Fibroblast of skin of left biceps (primary cell): ENCODE results near the gene ARMH2.
"Not testable (repeated sequence)": the region's sequence is repeated elsewhere in the genome, so short reads cannot be mapped to it uniquely, and the experiment has no call there.

Experiments used
- DNase-seq, 2 experiments: peaks; one replicate each; pipeline ENCODE4 v3.0.0-alpha.2; 2013; ENCODE audit warnings: low read depth in 2 of 2

Gene ARMH2

GRCh38 chr6:24764833-24765828, 33.6 kb downstream of the ARMH2 start:
- DNase-seq: not testable (repeated sequence)

GRCh38 chr6:24763578-24763977, 35.1 kb downstream of the ARMH2 start:
- DNase-seq: no peak

DNA sequence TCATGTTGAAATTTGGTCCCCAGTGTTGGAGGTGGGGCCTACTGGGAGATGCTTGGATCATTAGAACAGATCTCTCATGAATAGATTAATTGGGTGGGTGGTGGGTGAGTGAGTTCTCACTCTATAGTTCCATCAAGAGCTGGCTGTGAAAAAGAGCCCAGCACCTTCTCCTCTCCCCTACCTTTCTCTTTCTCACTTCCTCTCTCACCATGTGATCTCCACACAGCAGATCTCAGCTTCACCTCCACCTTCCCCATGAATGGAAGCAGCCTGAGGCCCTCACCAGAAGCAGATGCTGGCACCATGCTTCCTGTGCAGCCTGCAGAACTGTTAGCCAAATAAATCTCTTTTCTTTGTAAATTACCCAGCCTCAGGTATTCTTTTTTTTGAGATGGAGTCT, 36.9 kb downstream of the ARMH2 start:
- no peak for DNase-seq

DNA sequence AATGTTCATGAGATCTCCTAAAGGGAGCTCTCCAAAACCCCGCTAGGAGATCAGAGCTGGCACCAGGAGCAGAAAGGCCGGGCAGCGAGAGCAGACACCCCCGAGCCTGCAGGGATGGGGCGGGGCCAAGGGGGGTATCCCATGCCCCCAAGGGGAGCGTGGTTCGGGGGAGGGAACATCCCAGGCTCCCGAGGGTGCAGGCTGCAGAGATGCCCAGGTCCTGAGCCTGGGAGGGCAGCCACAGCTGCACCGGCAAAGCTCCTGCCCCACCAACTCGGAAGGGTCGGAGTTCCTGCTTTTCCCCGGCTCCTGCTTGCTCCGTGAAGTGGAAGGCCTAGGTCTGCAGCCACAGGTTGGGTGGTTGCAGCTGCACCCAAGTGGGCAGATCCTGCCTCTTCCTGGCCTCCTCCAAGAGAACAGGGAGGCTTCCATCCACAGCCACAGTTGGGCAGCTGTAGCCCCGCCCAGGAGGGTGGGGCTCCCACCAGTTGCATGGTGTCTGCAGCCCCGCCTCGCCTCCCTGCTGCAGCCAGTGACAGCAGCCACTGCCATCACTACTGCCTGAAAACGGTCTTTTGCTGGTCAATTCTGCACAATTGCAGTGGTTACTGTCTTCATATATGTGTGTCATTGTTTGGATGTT, 37.4 kb downstream of the ARMH2 start:
- no peak for DNase-seq

DNA sequence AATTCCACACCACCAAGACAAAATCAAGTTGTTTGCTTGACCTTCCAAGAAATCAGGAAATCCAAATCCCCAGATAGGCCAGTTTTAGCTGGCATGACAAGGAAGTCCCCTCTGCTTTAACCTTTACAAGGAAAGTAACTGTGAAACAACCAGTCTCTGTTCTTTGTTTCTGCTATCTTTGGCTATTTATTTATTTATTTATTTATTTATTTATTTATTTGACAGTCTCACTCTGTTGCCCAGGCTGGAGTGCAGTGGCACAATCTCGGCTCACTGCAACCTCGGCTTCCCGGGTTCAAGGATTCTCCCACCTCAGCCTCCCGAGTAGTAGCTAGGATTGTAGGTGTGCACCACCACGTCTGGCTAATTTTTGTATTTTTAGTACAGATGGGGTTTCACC, 38.5 kb downstream of the ARMH2 start:
- DNase-seq: no peak

GRCh38 chr6:24759718-24760117, 39.0 kb downstream of the ARMH2 start:
- DNase-seq: no peak

GRCh38 chr6:24757611-24758010, 41.1 kb downstream of the ARMH2 start:
- no peak for DNase-seq

DNA sequence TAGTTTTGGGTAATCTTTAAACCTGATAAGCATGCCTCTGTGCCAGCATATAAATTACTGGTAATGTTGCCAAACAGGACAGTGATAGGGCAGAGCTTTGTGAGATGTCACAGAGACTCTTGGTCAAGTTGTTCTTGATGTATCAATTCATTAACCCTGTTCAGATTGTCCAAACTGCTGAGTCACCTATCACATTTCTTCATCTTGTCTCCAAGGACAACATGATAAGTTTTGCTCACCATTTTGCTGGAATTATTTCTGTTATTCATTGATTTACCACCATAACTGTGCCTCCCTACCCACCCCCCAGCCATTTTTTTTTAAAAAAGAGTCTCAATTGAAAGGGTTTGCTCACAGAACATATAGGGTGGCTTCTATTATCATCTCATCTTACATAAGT, 43.4 kb downstream of the ARMH2 start:
- no peak for DNase-seq

GRCh38 chr6:24754378-24754777, 44.3 kb downstream of the ARMH2 start:
- DNase-seq: not testable (repeated sequence)

- no peak for DNase-seq
Measured at GRCh38 chr6:24753545-24753944, 45.2 kb downstream of the ARMH2 start.

GRCh38 chr6:24752917-24753492, 45.7 kb downstream of the ARMH2 start:
- DNase-seq: no peak

GRCh38 chr6:24752503-24752902, 46.2 kb downstream of the ARMH2 start:
- no peak for DNase-seq

- DNase-seq: not testable (repeated sequence)
Measured at GRCh38 chr6:24750878-24751277, 47.8 kb downstream of the ARMH2 start.

DNA sequence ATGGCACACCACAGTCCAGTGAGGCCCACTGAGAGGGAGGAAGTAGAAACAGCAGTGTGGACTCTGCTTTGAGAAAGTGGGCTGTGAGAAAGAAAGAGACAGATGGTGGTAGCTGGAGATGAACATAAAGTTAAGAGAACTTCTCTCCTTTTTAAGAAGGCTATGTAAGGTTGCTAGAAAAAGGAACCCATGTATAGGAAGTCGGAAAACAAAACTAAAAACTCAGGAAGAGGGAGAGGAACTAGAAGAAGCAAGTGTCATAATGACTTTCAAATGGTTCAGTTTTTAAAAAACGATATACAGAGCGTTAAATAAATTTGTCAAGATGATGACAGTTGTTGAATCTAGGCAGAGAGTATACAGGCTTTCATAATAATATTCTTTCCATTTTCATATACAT, 49.4 kb downstream of the ARMH2 start:
- DNase-seq: no peak
